ENCODE data around the gene STAG2.

GRCh38 chrX:123990169-123990568 is 28.7 kb downstream of the STAG2 start:
- TF ChIP-seq POLR2AphosphoS5 (IDR thresholded peaks at IDR 0.05; ENCODE audit: low read depth, low read length) (no peak), POLR2A (IDR thresholded peaks at IDR 0.05; ENCODE audit: low read depth, low read length) (no peak), TAF1 (IDR thresholded peaks at IDR 0.05; ENCODE audit: borderline replicate concordance, low read depth, low read length) (no peak)
